Natural killer cell (primary cell): ENCODE results near the gene PARPBP. TPM values are rescaled to one million over a fixed set of nuclear protein-coding genes. Genes with fewer than 3 reads are reported as not detected.

ENCODE experiments used
- total RNA-seq, 4 donors: library from RNA; stranded (reverse); fragments of 120-200 nt in 1 of 4; gene quantifications; one replicate each; pipeline versions ENCODE4 v1.2.3 to v1.2.4, GENCODE V29; 2013 to 2022

PARPBP gene
- total RNA-seq, 3 donors from 2014 or later (not counting 1 experiment from before 2014, with no cell fraction given): 2.8 to 5.6 (median 3.5) TPM

Other genes starting within 250 kb of the PARPBP start
- 10 to 100 TPM in 1 of 3 donors, 1 to 10 TPM in 2; 9.8 to 10.5 (median 10.0) TPM for gene DRAM1, start 242.6 kb upstream of the PARPBP start, total RNA-seq
- gene WASHC3, start 58.2 kb upstream of the PARPBP start, total RNA-seq: 10 to 100 TPM; 34.6 to 43.2 (median 41.4) TPM
- 10 to 100 TPM; 10.6 to 14.7 (median 10.7) TPM for gene NUP37, start 69 bp upstream of the PARPBP start, total RNA-seq
- not detected for gene PMCH, start 77.7 kb downstream of the PARPBP start, total RNA-seq